HEK293 (cell line): ENCODE results near the gene IGFL3.

Experiments used
- CTCF ChIA-PET: fragments of 350-600 bp; formaldehyde crosslinking; extraction: SDS; loops from one replicate; lab custom pipeline; 2021; ENCODE audit warnings: antibody characterized with exemption; lab: Yijun Ruan, JAX
- POLR2A ChIA-PET: fragments of 300-600 bp; formaldehyde crosslinking; extraction: SDS; loops from one replicate; lab custom pipeline; 2020; ENCODE audit warnings: antibody characterized with exemption, inconsistent platforms; lab: Yijun Ruan, JAX
- H3K27ac ChIP-seq: fragments of 200-500 bp; sonication (Bioruptor generic); 2 replicates; pipeline ENCODE4 v1.5.1; 2014; ENCODE audit warnings: low read depth, low read length, control low read depth, inconsistent platforms; ENCODE audit errors: extremely low read depth
- H3K36me3 ChIP-seq, 2 experiments: fragments of 200-500 bp in 1 of 2; sonication (Bioruptor generic) in 1 of 2; 1 replicate in 1 of 2; 2 replicates in 1 of 2; pipeline ENCODE4 v1.5.1; 2014 to 2017; ENCODE audit warnings: inconsistent platforms in 2 of 2, low read length in 2 of 2; ENCODE audit not compliant: control insufficient read depth in 2 of 2, insufficient read depth in 1 of 2
- H3K4me1 ChIP-seq: fragments of 200-500 bp; sonication (Bioruptor generic); 2 replicates; pipeline ENCODE4 v1.5.1; 2014; ENCODE audit warnings: mild to moderate bottlenecking, low read length, inconsistent platforms; ENCODE audit not compliant: control insufficient read depth, insufficient read depth
- H3K4me3 ChIP-seq: 2 replicates; pipeline ENCODE4 v1.5.1; 2011; ENCODE audit warnings: low read depth, mild to moderate bottlenecking, control low read depth, low read length, moderate library complexity
- H3K9me3 ChIP-seq: fragments of 200-500 bp; sonication (Bioruptor generic); 2 replicates; pipeline ENCODE4 v1.5.1; 2014; ENCODE audit warnings: low read depth, low read length, inconsistent platforms; ENCODE audit not compliant: control insufficient read depth, insufficient read depth
- BCL6B ChIP-seq: fragments of 450-650 bp; formaldehyde crosslinking; IDR thresholded peaks from 2 replicates; pipeline ENCODE4 v1.5.1; 2017; ENCODE audit warnings: missing biosample characterization, missing genetic modification characterization
- GFI1B ChIP-seq: fragments of 450-650 bp; formaldehyde crosslinking; IDR thresholded peaks from 2 replicates; pipeline ENCODE4 v1.5.1; 2016; ENCODE audit warnings: missing biosample characterization, missing genetic modification characterization
- HOXC10 ChIP-seq: sonication (generic); formaldehyde crosslinking; IDR thresholded peaks from 2 replicates; pipeline ENCODE4 v1.8.1; 2023; ENCODE audit warnings: mild to moderate bottlenecking, missing genetic modification reagents
- KLF9 ChIP-seq: fragments of 450-650 bp; formaldehyde crosslinking; IDR thresholded peaks from 2 replicates; pipeline ENCODE4 v1.5.1; 2016; ENCODE audit warnings: missing biosample characterization, missing genetic modification characterization, low read depth
- RBAK ChIP-seq: fragments of 450-650 bp; formaldehyde crosslinking; IDR thresholded peaks from 2 replicates; pipeline ENCODE4 v1.5.1; 2016; ENCODE audit warnings: missing biosample characterization, missing genetic modification characterization
- REPIN1 ChIP-seq: fragments of 450-650 bp; formaldehyde crosslinking; IDR thresholded peaks from 2 replicates; pipeline ENCODE4 v1.5.1; 2017; ENCODE audit warnings: missing biosample characterization, missing genetic modification characterization, low read depth
- ZBTB1 ChIP-seq: fragments of 450-650 bp; formaldehyde crosslinking; IDR thresholded peaks from 2 replicates; pipeline ENCODE4 v1.5.1; 2016; ENCODE audit warnings: missing biosample characterization, missing genetic modification characterization
- ZBTB21 ChIP-seq: fragments of 450-650 bp; formaldehyde crosslinking; IDR thresholded peaks from 2 replicates; pipeline ENCODE4 v1.5.1; 2017; ENCODE audit warnings: missing biosample characterization, missing genetic modification characterization
- ZFP41 ChIP-seq: fragments of 450-650 bp; formaldehyde crosslinking; IDR thresholded peaks from 2 replicates; pipeline ENCODE4 v1.5.1; 2016; ENCODE audit warnings: missing biosample characterization, missing genetic modification characterization, borderline replicate concordance
- ZNF10 ChIP-seq: fragments of 450-650 bp; formaldehyde crosslinking; IDR thresholded peaks from 2 replicates; pipeline ENCODE4 v1.5.1; 2017; ENCODE audit warnings: missing biosample characterization, missing genetic modification characterization
- ZNF169 ChIP-seq: fragments of 450-650 bp; formaldehyde crosslinking; IDR thresholded peaks from 2 replicates; pipeline ENCODE4 v1.5.1; 2016; ENCODE audit warnings: missing biosample characterization, missing genetic modification characterization
- ZNF202 ChIP-seq: fragments of 450-650 bp; formaldehyde crosslinking; IDR thresholded peaks from 2 replicates; pipeline ENCODE4 v1.5.1; 2016; ENCODE audit warnings: missing biosample characterization, missing genetic modification characterization, borderline replicate concordance
- ZNF211 ChIP-seq: fragments of 450-650 bp; formaldehyde crosslinking; IDR thresholded peaks from 2 replicates; pipeline ENCODE4 v1.5.1; 2016; ENCODE audit warnings: low read depth, missing biosample characterization, missing genetic modification characterization
- ZNF23 ChIP-seq: fragments of 450-650 bp; formaldehyde crosslinking; IDR thresholded peaks from 2 replicates; pipeline ENCODE4 v1.5.1; 2016; ENCODE audit warnings: missing biosample characterization, missing genetic modification characterization, borderline replicate concordance
- ZNF280D ChIP-seq: fragments of 450-650 bp; formaldehyde crosslinking; IDR thresholded peaks from 2 replicates; pipeline ENCODE4 v1.5.1; 2016; ENCODE audit warnings: missing biosample characterization, missing genetic modification characterization
- ZNF335 ChIP-seq: fragments of 450-650 bp; formaldehyde crosslinking; conservative IDR thresholded peaks from 2 replicates; pipeline ENCODE4 v1.5.1; 2016; ENCODE audit warnings: missing biosample characterization, missing genetic modification characterization
- ZNF350 ChIP-seq: fragments of 450-650 bp; formaldehyde crosslinking; IDR thresholded peaks from 2 replicates; pipeline ENCODE4 v1.5.0; 2017; ENCODE audit warnings: missing biosample characterization, mild to moderate bottlenecking, missing genetic modification characterization
- ZNF530 ChIP-seq: fragments of 450-650 bp; formaldehyde crosslinking; IDR thresholded peaks from 2 replicates; pipeline ENCODE4 v1.5.1; 2016; ENCODE audit warnings: low read depth, missing biosample characterization, missing genetic modification characterization
- ZNF596 ChIP-seq: fragments of 450-650 bp; IDR thresholded peaks from 2 replicates; pipeline ENCODE4 v1.5.0; 2018; ENCODE audit warnings: missing biosample characterization, mild to moderate bottlenecking, missing genetic modification characterization, moderate library complexity
- ZNF677 ChIP-seq: fragments of 450-650 bp; IDR thresholded peaks from 2 replicates; pipeline ENCODE4 v1.5.0; 2018; ENCODE audit warnings: missing biosample characterization, mild to moderate bottlenecking, missing genetic modification characterization, moderate library complexity
- ZNF768 ChIP-seq: fragments of 450-650 bp; formaldehyde crosslinking; IDR thresholded peaks from 2 replicates; pipeline ENCODE4 v1.5.1; 2018; ENCODE audit warnings: missing biosample characterization, mild to moderate bottlenecking, missing genetic modification characterization
- ZNF777 ChIP-seq: fragments of 450-650 bp; formaldehyde crosslinking; IDR thresholded peaks from 2 replicates; pipeline ENCODE4 v1.5.1; 2017; ENCODE audit warnings: missing biosample characterization, missing genetic modification characterization, borderline replicate concordance
- TF ChIP-seq, protein P1 (sequence below): fragments of 450-650 bp; formaldehyde crosslinking; IDR thresholded peaks from 2 replicates; pipeline ENCODE4 v1.5.1; 2017; ENCODE audit warnings: missing biosample characterization, missing genetic modification characterization
- TF ChIP-seq, protein P2 (sequence below): fragments of 450-650 bp; formaldehyde crosslinking; IDR thresholded peaks from 2 replicates; pipeline ENCODE4 v1.5.1; 2016; ENCODE audit warnings: missing biosample characterization, missing genetic modification characterization

Gene IGFL3

GRCh38 chr19:46101293-46101692 is 23.2 kb downstream of the IGFL3 start:
- ChIA-PET POLR2A (no interaction called here), CTCF (interaction anchor here (0.6 to 1.0 kb wide), 4 partner anchors 13 to 685 kb away, joined by 3 to 4 read pairs (median 4); no protein-coding TSS in a partner anchor)
- Histone ChIP-seq H3K36me3 (no peaks in the 10 kb centered on the region), H3K4me1 (no peaks in the 10 kb centered on the region), H3K9me3 (no peaks in the 10 kb centered on the region), H3K27ac (no peak overlapping the region), H3K4me3 (no peak overlapping the region)
- no peak for TF ChIP-seq ZNF335 (tag by site-specific recombination)
- TF ChIP-seq HOXC10: no peak
- TF ChIP-seq, protein P1, sequence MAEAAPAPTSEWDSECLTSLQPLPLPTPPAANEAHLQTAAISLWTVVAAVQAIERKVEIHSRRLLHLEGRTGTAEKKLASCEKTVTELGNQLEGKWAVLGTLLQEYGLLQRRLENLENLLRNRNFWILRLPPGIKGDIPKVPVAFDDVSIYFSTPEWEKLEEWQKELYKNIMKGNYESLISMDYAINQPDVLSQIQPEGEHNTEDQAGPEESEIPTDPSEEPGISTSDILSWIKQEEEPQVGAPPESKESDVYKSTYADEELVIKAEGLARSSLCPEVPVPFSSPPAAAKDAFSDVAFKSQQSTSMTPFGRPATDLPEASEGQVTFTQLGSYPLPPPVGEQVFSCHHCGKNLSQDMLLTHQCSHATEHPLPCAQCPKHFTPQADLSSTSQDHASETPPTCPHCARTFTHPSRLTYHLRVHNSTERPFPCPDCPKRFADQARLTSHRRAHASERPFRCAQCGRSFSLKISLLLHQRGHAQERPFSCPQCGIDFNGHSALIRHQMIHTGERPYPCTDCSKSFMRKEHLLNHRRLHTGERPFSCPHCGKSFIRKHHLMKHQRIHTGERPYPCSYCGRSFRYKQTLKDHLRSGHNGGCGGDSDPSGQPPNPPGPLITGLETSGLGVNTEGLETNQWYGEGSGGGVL: no peak
- TF ChIP-seq, protein P2, sequence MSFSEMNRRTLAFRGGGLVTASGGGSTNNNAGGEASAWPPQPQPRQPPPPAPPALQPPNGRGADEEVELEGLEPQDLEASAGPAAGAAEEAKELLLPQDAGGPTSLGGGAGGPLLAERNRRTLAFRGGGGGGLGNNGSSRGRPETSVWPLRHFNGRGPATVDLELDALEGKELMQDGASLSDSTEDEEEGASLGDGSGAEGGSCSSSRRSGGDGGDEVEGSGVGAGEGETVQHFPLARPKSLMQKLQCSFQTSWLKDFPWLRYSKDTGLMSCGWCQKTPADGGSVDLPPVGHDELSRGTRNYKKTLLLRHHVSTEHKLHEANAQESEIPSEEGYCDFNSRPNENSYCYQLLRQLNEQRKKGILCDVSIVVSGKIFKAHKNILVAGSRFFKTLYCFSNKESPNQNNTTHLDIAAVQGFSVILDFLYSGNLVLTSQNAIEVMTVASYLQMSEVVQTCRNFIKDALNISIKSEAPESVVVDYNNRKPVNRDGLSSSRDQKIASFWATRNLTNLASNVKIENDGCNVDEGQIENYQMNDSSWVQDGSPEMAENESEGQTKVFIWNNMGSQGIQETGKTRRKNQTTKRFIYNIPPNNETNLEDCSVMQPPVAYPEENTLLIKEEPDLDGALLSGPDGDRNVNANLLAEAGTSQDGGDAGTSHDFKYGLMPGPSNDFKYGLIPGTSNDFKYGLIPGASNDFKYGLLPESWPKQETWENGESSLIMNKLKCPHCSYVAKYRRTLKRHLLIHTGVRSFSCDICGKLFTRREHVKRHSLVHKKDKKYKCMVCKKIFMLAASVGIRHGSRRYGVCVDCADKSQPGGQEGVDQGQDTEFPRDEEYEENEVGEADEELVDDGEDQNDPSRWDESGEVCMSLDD (tag by site-specific recombination): no peak
- no peak for TF ChIP-seq BCL6B (tag by site-specific recombination)
- TF ChIP-seq ZNF10 (tag by site-specific recombination): no peak
- TF ChIP-seq ZNF211: no peak
- TF ChIP-seq ZNF202 (tag by site-specific recombination): no peak
- TF ChIP-seq ZNF768 (tag by site-specific recombination): no peak
- TF ChIP-seq ZNF596 (tag by site-specific recombination): no peak
- no peak for TF ChIP-seq RBAK (tag by site-specific recombination)
- TF ChIP-seq ZNF530 (tag by site-specific recombination): no peak
- TF ChIP-seq ZBTB21 (tag by site-specific recombination): no peak

- ChIA-PET POLR2A (no interaction called here), CTCF (interaction anchor here (0.6 kb wide), 1 partner anchor 21 kb away, joined by 6 read pairs; no protein-coding TSS in a partner anchor)
- no peak for TF ChIP-seq ZNF350 (tag by site-specific recombination)
- no peak for TF ChIP-seq ZBTB1 (tag by site-specific recombination)
- no peak for TF ChIP-seq ZNF280D (tag by site-specific recombination)
- no peak for TF ChIP-seq KLF9 (tag by site-specific recombination)
- TF ChIP-seq ZBTB21 (tag by site-specific recombination): no peak
- no peak for TF ChIP-seq REPIN1
- TF ChIP-seq ZNF169 (tag by site-specific recombination): no peak
- no peak for TF ChIP-seq ZNF677
- no peak for TF ChIP-seq ZFP41 (tag by site-specific recombination)
- no peak for TF ChIP-seq ZNF23 (tag by site-specific recombination)
- TF ChIP-seq ZNF777 (tag by site-specific recombination): no peak
- TF ChIP-seq GFI1B (tag by site-specific recombination): no peak
- H3K4me3 ChIP-seq: no peak overlapping the region
- H3K36me3 ChIP-seq: no peaks in the 10 kb centered on the region
- no peak overlapping the region for H3K27ac ChIP-seq
- no peaks in the 10 kb centered on the region for H3K4me1 ChIP-seq
- H3K9me3 ChIP-seq: no peaks in the 10 kb centered on the region
Observed at GRCh38 chr19:46100344-46100743, 24.1 kb downstream of the IGFL3 start.
